ENCODE results near the gene FRA10AC1.
"Not testable (repeated sequence)": the region's sequence is repeated elsewhere in the genome, so short reads cannot be mapped to it uniquely, and the experiment has no call there.

FRA10AC1 gene

GRCh38 chr10:93703066-93703465 is 674 bp upstream of the FRA10AC1 start:
- no peak for DNase-seq (ENCODE audit: low spot score)

DNA sequence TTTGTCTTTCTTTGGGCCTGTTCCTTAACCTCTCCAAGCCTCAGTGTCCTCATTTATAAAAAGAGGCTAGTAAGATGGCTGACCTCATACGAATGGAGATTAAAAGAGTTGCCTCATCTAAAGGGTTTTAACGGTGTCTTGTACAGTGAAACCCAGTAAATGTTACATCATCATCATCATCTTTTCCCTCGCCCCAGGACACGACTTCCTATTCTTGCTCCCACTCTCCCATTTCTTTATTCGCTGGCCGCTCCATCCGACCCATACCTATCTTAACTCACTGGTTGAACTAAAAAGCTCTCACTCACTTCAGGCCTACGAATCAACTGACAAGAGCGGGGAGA is 554 bp downstream of the FRA10AC1 start:
- DNase-seq (ENCODE audit: low spot score) = no peak

DNA sequence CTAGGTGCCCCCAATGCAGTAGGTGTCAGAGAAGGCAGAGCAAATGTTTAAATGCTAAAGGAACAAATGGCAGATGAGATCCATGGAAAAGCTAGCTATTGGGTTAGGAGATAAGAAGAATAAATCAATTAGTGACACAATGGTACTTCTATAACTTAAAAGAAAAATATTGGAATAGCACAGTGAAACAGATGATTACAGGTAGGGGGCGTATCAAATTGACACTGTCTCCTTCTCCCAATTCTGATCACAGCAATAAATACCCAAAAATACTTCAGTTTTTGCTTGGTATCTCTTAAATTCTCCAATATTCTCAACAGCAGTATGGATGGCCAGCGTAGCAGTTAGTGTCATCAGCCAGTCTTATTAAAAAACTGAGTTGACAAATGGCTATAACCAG is 5.2 kb downstream of the FRA10AC1 start:
- DNase-seq (ENCODE audit: low spot score) = no peak

- not testable (repeated sequence) for DNase-seq (ENCODE audit: low spot score)
Measured at GRCh38 chr10:93696582-93696981, 5.8 kb downstream of the FRA10AC1 start.

DNA sequence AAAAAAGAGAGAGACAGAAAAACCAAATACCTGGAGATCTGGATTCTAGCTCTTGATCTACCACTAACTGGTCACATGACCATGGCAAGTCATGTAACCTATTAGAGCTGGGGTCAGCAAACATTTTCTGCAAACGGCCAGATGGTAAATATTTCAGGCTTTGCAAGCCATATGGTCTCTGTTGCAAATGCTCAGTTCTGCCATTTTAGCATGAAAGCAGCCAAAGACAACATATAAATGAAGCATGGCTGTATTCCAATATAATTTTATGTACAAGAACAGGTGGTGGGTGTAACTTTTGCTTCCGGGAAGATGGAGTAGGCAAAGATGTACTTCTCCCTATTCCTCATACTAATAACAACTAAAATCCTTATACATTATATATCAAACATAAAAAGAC is 6.7 kb downstream of the FRA10AC1 start:
- DNase-seq (ENCODE audit: low spot score) = no peak

DNA sequence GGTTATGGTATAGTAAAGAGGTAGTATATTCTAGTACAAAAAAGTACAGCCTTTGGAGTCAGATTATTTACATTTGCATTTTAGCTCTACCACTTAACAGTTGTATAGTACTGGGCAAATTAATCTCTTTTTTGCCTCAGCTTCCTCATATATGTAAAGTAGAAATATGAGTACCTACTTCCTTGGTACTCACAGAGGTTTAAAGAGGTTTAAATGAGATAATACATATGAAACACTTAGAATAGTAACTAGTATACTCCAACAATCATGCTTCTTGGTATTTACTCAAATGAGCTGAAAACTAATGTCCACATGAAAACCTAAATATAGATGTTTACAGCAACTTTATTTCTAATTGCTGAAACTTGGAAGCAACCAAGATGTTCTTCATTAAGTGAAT is 14.7 kb downstream of the FRA10AC1 start:
- no peak for DNase-seq (ENCODE audit: low spot score)

DNA sequence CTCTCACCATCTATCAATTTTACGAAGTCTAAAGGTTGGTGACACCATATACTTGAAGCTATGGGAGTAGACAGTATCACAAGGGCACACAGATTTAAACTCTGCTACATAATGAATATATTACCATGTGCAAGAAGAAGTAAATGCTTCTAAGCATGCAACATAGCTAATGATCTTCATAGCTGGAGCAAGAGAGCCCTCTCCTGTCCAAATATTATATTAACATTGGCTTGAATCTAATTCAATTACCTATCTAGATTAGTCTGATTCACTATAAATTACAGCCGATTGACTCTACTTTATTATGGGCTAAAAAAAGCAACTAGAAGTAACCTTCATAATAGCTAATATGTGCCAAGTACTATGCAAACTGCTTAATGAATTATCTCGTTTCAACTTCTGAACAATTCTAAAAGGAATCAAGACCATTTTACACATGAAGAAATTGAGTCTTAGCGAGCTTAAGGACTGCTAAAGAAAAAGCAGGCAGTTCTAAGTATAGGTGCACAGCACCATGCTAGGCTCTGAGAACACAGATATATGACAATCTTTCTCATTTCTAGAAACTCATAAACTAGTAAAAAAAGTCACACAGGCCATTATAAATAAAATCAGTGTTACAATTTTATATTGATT is 21.9 kb downstream of the FRA10AC1 start:
- DNase-seq (ENCODE audit: low spot score) = no peak

GRCh38 chr10:93678805-93679587 is 23.4 kb downstream of the FRA10AC1 start:
- DNase-seq (ENCODE audit: low spot score) = no peak

- DNase-seq (ENCODE audit: low spot score) = no peak
Measured at GRCh38 chr10:93678386-93678785, 24.0 kb downstream of the FRA10AC1 start.

DNA sequence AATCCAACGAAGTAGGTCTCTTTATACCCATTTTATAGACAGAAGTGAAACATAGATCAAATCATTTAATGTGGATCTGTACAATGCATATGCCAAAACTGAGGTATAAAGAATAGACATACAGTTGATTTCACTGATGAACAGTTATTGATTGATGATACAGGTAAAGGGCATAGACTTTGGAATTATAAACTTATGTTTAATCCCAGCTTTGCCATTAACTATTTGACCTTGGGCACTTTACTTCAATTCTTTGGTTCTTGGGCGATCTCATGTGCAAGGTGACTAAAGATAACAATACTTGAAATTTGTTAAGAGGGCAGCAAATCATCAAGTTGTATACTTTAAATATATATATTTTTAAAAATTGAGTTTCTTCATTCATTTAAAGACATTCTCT is 28.6 kb downstream of the FRA10AC1 start:
- DNase-seq (ENCODE audit: low spot score) = no peak

DNA sequence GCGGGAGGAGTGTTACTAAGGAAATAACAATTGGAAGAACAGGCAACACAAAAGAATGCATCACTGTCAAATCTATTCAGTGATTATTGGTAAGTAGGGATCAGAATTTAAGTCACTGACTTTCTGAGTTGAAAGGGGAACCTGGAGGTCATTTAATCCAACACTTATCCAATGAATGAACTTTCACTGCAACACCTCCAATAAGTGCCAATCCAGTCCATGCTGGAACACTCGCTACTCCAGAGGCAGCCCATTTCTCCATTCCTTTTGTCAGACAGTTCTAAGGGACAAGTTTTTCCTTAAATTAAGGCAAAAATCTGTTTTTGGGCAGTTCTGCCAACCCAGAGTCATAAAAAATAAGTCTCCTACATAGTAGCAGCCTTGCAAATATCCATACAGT is 29.5 kb downstream of the FRA10AC1 start:
- no peak for DNase-seq (ENCODE audit: low spot score)

DNA sequence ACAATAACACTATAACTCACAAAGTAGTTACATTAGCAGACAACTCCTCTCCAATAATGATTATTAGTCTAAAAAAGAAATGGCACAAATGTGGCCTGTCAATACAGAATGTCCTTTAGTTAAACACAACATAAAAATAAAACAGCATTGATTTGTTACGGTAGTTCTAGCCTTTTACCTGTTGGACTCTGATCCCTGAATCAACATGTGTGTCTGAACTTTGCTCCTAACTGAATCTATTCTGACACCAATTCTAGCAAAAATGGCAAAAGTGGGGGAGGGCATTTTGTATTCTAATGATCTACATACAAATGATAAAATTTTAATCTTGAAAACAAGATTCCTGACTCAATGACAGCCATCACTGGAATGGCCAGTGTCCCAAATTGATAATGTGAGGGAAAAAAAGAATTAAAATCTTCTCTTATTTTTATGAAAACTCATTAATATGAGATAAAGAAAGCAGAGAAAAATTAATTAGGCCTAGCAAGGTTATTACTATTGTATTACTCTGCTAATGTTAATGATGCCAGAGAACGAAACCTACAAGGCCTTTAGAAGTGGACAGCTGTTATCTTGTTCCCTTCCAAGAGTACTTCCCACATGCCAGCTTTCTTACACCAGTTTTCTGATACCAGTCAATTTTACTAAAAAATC is 30.2 kb downstream of the FRA10AC1 start:
- no peak for DNase-seq (ENCODE audit: low spot score)

DNA sequence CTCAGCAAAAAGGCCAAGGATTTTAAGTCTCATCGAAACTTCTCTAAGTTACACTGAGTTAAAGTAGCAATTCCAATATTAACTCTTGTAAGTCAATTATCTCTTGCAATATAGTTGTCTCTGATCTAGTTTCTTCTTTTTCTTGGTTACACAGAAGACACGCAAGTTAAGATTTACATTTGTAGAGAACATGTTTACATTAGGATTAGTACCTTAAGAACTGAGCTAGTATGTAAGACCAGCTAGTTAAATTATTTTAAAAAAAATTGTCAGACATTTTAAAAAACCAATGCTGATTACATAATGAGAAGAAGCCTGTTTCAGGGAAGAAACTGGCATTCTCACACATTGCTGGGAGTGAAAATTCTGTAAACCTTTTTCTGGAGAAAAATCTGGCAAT is 31.4 kb downstream of the FRA10AC1 start:
- DNase-seq (ENCODE audit: low spot score) = no peak

- no peak for DNase-seq (ENCODE audit: low spot score)
Measured at GRCh38 chr10:93670372-93670771, 32.0 kb downstream of the FRA10AC1 start.

GRCh38 chr10:93667795-93668194 is 34.6 kb downstream of the FRA10AC1 start:
- no peak for DNase-seq (ENCODE audit: low spot score)

DNA sequence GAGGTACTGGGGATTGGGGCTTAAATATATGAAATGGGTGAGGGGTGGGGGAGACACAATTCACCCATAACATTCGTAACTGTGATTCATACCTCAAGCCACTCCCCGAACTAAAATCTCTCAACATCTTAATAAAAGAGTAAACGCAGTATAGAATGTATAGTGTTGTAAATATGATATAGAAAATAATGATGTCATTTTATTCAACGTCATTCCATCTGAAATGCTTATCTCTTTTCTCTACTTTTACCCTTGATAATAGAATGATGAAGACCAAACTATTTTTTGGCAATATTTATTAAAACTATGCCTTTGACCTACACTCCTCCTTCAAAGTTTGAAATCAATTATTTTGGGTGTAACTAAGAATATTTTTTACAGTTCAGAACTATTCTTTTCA is 36.4 kb downstream of the FRA10AC1 start:
- no peak for DNase-seq (ENCODE audit: low spot score)

- DNase-seq (ENCODE audit: low spot score) = no peak
Measured at GRCh38 chr10:93657757-93658156, 44.6 kb downstream of the FRA10AC1 start.

DNA sequence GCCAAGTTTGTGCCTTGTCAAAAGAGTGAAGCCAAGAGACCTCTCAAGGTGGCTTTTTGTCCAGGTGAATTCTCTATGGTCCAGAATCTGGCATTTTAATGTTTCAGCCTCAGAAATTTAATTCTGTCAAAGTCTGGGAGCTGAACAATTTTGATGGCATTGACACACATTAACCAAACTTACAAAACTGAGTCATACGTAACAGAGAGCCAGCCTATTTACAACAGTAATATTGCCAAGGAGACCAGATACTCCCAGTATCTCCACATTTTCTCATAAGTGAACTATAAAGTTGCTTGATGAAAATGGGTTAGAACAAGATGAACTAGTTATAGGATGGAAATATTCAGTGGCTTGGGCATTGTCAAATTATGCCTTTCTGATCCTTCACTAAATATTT is 46.2 kb downstream of the FRA10AC1 start:
- no peak for DNase-seq (ENCODE audit: low spot score)

- no peak for DNase-seq (ENCODE audit: low spot score)
Measured at GRCh38 chr10:93654201-93654600, 48.2 kb downstream of the FRA10AC1 start.

DNA sequence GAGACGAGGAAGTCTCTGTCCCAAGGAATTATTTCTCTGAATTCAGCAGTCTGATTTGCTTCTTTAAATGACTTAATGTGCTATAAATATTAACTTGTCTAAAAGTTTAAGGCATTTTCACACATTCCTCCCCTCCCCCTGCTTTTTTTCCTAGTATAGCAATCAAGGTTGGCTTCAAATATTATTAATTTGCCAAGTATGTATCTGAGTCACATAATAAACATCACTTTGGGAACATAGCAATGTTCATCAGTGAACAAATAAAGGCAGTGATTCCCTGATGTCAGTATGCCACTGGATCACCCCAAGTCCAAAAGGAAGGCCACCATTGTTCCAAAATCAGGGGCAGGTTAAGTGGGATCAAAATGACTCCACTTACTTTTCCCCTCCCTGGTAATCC is 49.5 kb downstream of the FRA10AC1 start:
- no peak for DNase-seq (ENCODE audit: low spot score)

- no peak for DNase-seq (ENCODE audit: low spot score)
Measured at GRCh38 chr10:93639791-93640190, 62.6 kb downstream of the FRA10AC1 start.

DNA sequence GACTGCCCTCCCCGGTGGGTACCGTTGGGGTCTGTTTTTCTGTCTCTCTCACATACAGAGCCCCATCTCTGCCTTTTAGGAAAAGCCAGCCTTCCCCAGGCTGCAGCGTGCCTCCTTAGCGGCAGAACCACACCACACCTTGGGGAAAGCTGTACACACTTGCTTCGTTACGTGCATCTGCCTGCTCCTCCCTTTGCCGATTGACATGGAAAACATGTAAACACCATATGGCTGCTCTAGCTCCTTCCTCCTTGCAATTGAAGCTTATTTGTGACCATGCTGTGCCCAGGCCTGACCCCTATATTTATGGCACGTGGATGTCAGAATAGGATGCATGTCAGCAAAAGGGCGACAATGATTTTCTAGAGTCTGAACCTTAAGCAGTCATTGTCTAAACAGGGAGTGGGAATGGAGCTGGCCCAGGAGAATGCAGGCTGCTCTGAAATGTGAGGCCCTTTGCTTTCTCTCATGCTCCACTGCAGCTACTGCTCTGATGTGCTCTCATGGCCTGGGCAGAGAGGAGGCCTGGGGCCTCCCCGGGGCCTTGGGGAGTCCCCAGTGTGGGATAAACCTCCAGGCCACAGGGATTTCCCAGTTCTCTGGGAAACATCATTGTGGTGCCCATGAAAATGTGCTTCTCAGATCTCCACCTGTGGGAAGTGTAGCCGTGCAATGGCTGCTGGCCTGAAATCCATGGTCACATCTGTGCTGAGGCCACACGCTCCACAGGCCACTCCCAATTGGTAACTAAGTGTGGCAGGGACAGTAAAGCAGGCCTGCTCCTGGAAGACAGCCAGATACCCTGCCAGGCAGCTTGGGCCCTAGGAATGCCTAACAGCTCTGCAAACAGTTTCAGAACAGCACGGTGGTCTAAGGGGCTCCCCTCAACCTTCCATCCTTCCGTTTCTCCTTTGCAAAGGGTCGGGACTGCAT is 71.5 kb downstream of the FRA10AC1 start:
- no peak for DNase-seq (ENCODE audit: low spot score)

Data from CD4-positive, alpha-beta T cell treated with Interleukin-15 for 4 hours (primary cell).